HUDEP-2 (cell line): ENCODE results near the gene ASB4.

Experiments
- DNase-seq, 76 experiments: peaks; one replicate each; lab custom pipeline; 2025; ENCODE audit not compliant: unreplicated experiment in 76 of 76; lab: John Stamatoyannopoulos, UW

ASB4 gene

GRCh38 chr7:95589766-95590165, 104.0 kb downstream of the ASB4 start:
- DNase-seq: no peak
